A204.1 (cell line): ENCODE results near the gene OR51L1.

Source experiments
- FAIRE-seq: peaks from 2 replicates; lab custom pipeline; 2012; peaks lifted over from hg19 to GRCh38; lab: Jason Lieb, UNC

OR51L1 gene

GRCh38 chr11:5046754-5047330 is 52.2 kb downstream of the OR51L1 start:
- no peak for FAIRE-seq
